ENCODE results near the gene GIPC2.

Gene GIPC2

DNA sequence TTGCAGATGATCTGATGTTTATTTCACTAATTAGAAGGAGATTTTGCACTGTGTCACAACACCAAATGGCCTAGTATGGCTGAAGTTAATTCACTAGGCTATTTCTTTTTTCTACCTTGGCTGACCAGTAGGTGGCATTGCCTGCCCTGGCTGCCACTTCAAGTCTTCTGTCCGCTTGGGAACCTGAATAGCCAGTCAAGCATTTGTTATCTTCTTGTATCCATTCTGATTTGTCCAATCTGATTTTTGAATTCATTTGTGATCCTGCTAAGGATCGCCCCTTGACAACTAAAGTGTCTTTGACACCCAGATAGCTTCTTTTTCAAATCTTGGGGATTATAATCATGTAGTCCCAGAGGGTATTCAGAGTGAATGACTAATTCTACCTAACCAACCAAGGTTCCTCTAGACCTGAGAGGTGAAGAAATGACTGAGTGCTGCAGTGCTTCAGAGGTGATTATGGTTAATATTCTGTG is 99.4 kb downstream of the GIPC2 start:
- peak; percentile 69 for DNase-seq (ENCODE audit: low spot score)

DNA sequence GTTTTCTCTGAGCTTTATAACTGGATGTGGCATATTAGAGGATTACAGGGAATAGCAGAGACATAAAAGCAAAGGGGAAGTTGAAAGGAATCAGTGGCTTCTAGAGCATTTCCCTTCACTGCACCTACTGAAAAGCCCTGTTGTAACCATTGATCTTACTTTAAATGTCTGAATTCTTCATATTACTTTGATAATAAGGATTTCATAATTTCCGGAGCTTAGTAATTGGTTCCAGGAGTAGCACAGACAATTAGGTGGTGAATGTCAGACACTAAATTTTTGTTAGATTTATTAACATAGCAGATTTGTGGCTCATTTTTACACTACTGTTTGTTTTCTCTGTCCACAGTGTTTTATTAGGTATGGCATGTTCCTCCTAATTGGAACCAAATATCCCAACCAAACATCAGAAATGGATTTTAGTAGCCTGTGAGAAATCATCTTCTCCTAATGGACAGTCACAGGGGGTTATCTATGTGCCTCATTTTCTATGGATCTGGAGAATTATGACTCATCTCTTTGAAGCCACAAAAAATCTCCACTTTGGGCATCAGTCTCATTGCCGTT is 100.5 kb downstream of the GIPC2 start:
- no peak for DNase-seq (ENCODE audit: low spot score)

DNA sequence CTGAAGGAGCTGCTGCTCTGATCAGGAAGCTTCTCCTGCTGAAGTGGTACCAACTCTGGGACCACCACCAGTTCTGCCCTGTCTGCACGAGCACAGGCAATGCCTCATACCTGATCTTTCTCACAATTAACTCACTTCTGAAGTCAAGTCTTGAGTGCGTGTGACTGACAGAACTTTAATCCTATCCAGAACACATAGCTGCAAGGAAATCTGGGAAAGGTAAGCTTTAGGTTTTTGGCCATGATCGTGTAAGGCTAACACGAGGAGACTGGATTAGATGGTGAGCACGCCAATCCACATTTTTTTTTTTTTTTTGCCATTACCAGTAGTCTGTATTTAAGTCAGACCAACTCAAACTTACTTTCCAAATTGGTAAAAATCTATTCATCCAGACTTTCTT is 101.3 kb downstream of the GIPC2 start:
- no peak for DNase-seq (ENCODE audit: low spot score)

DNA sequence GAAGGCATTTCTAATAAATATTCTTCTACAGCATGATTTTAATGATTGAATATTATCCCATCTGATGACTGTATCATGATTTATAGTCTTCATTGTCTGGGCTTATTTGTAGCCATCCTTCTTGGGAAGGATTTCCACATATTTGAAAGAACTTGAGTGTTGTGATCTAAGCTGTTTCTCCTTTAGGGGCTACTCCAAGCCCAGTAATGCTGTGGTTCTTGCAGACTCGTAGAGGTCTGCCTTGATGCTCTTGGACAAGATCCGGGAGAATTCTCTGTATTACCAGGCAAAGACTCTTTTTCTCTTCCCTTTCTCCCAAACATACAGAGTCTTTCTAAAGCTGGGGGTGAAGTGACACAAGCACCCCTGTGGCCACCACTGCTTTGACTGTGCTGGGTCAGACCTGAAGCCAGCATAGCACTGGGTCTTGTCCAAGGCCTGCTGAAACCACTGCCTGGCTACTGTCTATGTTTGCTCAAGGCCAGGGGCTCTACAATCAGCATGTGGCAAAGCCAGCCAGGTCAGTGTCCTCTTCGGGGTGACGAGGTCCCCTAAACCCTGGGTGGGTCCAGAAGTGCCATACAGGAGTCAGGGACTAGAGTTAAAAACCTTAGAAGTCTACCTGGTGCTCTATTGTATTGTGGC is 107.4 kb downstream of the GIPC2 start:
- DNase-seq (ENCODE audit: low spot score), result no peak

DNA sequence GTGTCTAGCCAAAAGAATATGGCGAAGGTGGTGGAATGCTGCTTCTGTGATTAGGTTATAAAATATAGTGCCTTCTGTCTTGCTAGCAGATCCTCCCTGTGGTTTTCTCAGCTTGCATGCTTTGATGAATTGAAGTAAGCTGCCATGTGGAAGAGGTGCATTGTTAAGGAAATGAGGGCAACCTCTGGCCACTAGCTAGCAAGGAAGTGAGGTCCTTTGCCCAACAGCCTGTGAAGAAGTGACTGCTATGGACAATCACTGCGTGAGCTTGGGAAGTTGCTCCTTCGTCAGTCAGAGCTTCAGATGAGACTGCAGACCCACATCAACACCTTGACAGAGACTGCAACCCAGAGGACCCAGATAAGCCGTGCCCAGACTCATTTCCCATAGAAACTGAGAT is 109.4 kb downstream of the GIPC2 start:
- peak; percentile 43 for DNase-seq (ENCODE audit: low spot score)

DNA sequence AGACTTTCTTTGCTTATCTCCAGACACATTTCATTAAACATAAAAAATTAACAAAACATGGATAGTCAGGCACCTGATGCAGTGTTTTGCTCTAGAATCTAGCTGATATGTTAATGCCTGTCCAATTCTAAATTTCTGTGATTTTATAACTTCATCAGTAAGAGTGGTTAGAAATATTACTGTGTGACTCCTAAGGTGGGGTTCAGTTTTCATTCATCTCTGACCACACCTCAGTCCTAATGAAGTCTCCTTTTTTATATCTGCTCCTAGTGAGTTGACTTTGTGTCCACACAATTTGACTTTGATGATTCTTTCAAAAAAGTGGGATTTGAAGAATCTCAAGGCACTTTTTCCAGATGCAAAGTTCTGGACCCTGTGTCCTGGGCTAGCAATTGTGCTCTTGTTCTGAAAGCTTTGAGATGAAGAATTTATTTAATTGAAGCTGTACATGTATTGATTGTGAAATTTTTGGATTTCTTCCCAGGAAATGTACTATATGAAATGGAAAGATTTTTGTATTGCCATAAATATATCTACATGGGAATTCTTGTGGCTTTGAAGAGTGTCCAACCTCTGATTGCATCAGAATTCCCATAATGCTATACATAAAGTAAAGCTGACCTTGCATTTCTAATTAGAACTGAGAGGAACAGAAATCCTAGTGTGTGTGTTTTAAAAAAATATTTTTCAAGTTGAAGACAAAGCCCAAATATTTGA is 111.2 kb downstream of the GIPC2 start:
- no peak for DNase-seq (ENCODE audit: low spot score)

DNA sequence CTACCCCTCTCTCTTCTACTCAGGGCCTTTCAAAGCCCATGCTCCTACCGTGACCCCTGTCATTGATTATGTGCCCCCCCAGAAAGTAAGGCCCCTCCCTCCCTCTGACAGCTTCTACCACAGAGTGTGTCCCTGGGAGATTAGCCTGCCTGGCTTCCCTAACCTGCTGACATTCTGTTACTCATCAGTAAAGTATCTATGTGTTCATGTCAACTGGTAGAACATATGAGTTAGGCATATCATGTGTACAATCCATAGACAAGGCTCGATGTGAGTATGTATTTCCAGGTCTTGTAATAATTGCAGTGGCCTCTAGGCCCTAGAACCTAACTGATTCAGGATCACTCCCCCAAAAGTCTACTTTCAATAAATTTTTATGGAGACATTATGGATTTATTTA is 120.0 kb downstream of the GIPC2 start:
- DNase-seq (ENCODE audit: low spot score), result no peak

DNA sequence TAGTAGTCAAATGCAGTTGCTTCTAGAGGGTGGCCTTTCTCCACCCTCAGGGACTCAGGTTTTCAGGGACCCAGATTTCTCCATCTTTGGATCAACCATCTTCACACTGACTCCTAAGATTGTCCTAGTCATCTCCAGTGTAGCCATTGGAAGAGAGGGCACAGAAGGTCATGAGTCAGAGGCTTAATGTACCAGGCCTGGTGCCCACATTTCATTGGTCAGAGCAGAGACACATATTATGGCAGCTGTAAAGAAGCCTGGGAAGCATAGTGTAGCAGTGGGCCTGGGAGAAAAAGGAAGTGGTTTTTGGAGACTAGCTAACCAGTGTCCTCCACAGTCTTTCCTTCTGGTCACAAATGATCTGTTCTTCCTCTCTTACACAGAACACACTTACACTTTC is 122.5 kb downstream of the GIPC2 start:
- DNase-seq (ENCODE audit: low spot score), result no peak

DNA sequence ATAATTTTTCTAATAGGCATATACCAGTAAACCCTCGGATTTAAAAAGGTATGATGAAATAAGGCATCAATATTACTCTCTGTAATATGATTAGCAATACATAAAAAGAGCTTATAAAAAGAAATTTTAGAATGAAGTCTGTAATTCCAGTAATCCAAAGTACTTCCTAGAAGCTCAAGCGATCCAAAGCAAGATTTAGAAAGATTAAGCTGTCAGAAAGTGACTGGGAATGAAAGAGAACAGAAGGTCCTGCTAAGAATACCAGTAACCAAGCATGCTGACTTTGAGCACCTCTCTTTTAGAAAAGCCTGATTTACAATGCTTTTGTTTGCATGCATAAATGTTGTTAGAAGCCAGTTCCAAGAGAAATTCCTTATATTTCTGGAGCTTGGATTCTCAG is 125.1 kb downstream of the GIPC2 start:
- no peak for DNase-seq (ENCODE audit: low spot score)

DNA sequence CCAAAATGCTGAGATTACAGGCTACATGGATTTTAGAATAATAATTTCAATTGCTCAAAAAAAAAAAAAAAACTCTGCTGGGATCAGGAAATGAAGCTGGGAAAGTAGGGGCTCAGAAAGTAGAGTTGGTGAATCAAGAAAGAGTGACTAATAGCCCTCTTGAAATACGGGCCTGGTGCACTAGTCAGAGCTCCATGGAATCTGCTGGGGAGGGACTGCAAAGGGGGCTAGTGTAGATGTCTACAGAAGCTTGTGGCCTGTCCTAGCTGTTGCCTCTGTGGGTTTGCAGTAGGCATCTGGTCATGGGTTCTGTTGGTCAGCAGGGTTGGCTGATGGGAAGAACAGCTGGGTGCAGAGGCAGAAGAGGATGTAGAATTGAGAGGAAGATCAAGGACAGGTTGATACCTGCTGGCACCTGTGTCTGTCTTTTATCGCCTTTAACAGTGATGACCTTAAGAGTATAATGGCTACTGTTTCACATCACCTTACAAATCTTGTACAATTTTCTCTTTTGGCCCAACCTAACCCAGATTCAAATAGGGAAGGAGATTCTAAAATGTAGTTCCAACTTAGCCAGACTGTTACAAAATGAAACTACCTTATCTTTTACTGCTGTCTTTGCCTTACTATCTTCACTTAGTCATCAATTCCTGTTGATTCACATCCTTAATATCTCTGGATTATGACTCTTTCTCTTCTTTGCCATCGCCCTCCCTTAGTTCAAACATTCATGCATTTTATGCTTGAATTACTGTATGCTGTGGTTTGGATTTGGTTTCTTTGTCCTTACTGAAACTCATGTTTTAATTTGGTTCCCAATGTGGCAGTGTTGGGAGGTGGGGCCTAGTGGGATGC is 126.2 kb downstream of the GIPC2 start:
- DNase-seq (ENCODE audit: low spot score), result no peak

DNA sequence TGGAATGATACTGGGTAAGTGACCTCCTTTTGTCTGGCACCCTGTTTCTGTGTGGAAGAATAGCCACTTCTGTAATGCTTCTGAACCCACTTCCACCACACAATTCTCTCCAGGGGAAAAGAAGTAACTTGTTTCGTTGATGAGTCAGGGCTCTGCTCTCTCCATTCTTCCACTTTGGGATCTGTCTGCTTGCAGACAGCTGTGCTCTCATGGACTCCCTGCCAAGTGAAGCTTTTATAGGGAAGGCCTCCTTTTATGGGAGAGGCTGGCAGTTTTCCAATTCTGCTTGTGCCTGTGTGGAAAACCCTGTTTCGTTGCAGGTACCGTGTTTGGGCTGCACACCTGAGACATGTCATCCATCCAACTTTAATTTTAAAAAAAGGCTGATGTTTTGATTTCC is 130.7 kb downstream of the GIPC2 start:
- no peak for DNase-seq (ENCODE audit: low spot score)

DNA sequence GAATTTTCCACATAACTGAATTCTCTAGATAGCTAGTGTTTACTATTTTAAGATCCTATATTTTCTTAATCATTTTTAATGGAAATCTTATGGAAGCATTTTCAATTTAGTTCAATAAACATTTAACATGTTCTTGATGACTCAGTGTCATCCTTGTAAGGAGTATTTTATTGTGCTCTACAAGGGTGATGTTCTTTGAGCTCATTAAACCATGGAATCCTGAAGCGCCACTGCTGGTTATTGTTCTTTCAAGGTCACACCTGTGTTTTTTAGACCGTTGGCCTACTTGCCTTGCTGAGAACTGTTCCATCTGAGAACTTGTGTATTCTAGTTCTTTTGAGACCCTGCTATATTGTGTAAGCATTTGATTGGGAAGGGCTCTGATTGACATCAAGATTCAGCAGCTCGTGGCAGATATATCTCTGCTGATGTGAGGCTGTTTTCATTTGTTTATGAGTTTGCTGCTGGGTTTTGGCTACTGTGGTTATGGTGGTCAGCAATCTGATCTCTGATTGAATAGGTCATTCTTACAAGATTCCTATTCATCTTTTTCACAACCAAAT is 132.0 kb downstream of the GIPC2 start:
- DNase-seq (ENCODE audit: low spot score), result no peak

DNA sequence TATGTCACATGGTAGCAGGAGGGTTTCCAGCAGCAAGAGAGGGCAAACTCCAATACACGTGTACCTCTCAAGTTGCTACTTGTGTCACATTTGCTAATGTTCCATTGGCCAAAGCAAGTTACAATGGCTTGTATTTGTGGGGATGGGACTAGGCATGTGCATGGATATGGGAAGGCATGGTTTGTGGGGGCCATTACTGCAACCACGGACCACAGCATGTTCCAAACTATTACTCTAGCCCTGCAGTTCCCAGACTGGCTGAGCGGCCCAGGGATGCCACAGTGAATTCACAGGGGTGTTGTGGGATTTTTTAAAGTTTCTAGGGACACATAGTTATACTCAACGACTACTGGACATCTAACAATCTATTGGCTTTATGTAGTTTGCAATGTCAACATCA is 133.1 kb downstream of the GIPC2 start:
- DNase-seq (ENCODE audit: low spot score), result no peak

DNA sequence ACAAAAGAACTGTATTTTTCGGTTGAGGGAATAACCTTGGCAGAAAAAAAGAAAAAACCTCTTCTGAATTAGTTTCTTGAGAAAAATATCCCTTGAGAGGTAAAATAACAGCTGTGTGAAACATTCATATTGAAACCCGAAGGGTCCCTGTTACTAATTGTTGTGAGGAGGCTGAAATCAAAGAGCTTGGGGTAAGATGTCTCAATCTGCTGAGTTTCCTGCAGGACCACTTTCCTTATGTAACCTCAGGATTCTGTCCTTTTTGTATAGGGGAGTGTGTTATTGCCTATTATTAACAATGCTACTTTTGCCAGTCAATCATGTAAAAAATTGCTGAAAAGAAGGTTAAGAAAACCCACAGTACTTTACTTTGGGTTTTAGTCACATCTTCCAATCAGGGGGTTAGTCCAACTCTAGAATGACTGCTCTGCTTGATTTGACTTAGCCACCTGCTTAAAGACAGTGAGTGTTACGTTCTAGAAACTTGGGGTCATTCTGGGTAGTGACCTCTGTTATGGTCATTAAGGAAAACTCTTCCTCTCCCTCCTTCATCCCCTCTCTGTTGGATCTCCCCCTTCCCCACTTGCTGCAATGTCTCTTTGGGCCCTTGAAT is 138.8 kb downstream of the GIPC2 start:
- no peak for DNase-seq (ENCODE audit: low spot score)

All from iPS-NIHi11 (cell line).